ENCODE measurements around the gene CCDC154. TPM values are rescaled to one million over a fixed set of nuclear protein-coding genes. Genes with fewer than 3 reads are reported as not detected.

The CCDC154 gene
- total RNA-seq, 6 donors from 2014 or later, result 0.30 to 5.4 (median 2.9) TPM; not detected in 1

DNA sequence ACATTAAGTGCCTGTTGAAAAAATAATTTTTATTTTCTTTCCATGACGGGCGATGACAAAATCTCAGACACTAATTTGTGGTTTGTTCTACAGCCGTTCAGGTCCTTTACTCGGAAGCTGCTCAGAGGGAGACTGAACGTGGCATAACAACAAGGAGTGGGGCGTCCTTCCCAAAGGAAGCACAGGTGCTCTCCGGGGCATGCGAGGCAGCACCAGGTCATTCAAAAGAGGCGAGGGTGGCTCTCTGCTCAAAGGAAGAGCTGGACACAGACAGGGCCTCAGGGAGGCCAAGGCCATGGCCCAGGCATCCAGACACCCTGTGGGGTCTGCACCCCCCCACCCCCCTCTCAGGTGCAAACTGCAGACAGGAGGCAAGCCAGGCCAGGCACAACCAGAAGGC is 46.0 kb downstream of the CCDC154 start:
- Histone ChIP-seq H3K9me3 (no peaks in the 10 kb centered on the region), H3K4me1 (no peaks in the 10 kb centered on the region), H3K4me3 (no peak overlapping the region), H3K36me3 (peaks cover 40 to 87% (median 71%) of the 10 kb centered on the region in 4 donors), H3K27ac (no peak overlapping the region), H3K27me3 (no peaks in the 10 kb centered on the region)
- TF ChIP-seq EP300 (IDR thresholded peaks at IDR 0.05) (no peak), POLR2AphosphoS5 (IDR thresholded peaks at IDR 0.05) (no peak), POLR2A (IDR thresholded peaks at IDR 0.05) (no peak)
- TF ChIP-seq, protein P1, sequence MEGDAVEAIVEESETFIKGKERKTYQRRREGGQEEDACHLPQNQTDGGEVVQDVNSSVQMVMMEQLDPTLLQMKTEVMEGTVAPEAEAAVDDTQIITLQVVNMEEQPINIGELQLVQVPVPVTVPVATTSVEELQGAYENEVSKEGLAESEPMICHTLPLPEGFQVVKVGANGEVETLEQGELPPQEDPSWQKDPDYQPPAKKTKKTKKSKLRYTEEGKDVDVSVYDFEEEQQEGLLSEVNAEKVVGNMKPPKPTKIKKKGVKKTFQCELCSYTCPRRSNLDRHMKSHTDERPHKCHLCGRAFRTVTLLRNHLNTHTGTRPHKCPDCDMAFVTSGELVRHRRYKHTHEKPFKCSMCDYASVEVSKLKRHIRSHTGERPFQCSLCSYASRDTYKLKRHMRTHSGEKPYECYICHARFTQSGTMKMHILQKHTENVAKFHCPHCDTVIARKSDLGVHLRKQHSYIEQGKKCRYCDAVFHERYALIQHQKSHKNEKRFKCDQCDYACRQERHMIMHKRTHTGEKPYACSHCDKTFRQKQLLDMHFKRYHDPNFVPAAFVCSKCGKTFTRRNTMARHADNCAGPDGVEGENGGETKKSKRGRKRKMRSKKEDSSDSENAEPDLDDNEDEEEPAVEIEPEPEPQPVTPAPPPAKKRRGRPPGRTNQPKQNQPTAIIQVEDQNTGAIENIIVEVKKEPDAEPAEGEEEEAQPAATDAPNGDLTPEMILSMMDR (IDR thresholded peaks at IDR 0.05), result no peak
- ATAC-seq (ENCODE audit: low FRiP score in 2 of 2), result no peak
- no peak for DNase-seq
- 94 to 97% methylated on average over 9 of the region's 9 CpGs for WGBS, 2 donors

DNA sequence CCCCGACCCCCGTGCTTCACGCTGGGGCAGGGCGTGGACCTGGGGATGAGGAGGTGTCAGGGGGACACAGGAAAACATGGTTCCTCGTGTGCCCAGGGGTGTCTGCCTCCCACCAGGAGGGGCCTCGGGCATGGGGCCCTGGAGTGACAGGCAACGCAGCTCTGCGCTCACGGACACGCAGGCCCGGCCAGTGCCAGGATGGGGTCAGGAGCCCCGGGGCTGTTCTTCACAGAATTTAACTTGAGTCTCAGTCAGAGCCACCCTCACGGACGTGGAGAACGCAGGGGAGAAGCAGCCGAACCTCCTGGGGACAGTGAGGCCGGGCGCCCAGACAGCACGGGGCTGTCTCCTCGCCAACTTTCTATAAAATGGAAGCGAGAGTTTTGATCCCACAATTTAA is 46.6 kb downstream of the CCDC154 start:
- 92 to 93% methylated on average over 15 to 21 of the region's 21 CpGs for WGBS, 2 donors
- ATAC-seq (ENCODE audit: low FRiP score in 2 of 2), result no peak

DNA sequence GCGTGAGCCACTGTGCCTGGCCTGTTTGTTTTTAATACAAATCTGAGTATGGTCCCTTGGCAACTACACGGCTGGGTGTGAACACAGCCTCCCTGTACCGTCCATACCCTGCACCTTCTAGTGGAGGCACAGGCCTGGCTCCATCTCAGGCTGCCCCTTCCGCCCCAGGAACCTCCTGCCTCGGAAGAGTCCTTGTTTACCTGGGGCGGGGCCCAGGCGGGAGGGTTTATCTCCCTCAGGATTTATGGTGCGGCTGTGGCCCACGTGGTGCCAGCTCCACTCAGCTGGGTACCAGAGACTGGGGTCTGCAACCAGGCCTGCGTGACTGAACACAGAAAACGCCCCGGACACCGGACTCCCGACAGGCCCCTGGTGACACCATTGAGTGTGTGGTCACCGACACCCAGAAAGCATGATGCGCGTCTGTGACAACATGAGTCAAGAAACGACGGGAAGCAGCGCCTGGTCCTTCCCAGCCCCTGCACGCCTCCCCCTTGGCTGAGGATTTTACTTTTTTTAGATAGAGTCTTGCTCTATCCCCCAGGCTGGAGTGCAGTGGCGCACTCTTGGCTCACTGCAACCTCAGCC is 48.8 kb downstream of the CCDC154 start:
- no peak for DNase-seq
- TF ChIP-seq EP300 (IDR thresholded peaks at IDR 0.05), result no peak
- no peak for TF ChIP-seq POLR2A (IDR thresholded peaks at IDR 0.05)
- TF ChIP-seq, protein P1 (IDR thresholded peaks at IDR 0.05), result no peak
- no peak for TF ChIP-seq POLR2AphosphoS5 (IDR thresholded peaks at IDR 0.05)
- ATAC-seq (ENCODE audit: low FRiP score in 2 of 2), result no peak
- 89 to 94% methylated on average over 11 to 22 of the region's 22 CpGs for WGBS, 2 donors
- H3K4me3 ChIP-seq, result no peak overlapping the region
- no peaks in the 10 kb centered on the region for H3K9me3 ChIP-seq
- no peak overlapping the region for H3K27ac ChIP-seq
- peaks cover 26 to 87% (median 68%) of the 10 kb centered on the region in 4 donors for H3K36me3 ChIP-seq
- H3K27me3 ChIP-seq, result no peaks in the 10 kb centered on the region
- no peaks in the 10 kb centered on the region for H3K4me1 ChIP-seq

More for the DNA sequence above, 46.6 kb downstream of the CCDC154 start:
- H3K27me3 ChIP-seq, result no peaks in the 10 kb centered on the region
- H3K36me3 ChIP-seq, result peaks cover 39 to 87% (median 73%) of the 10 kb centered on the region in 4 donors
- no peaks in the 10 kb centered on the region for H3K4me1 ChIP-seq
- TF ChIP-seq EP300 (IDR thresholded peaks at IDR 0.05) (no peak), POLR2A (IDR thresholded peaks at IDR 0.05) (no peak), POLR2AphosphoS5 (IDR thresholded peaks at IDR 0.05) (no peak)
- TF ChIP-seq, protein P1 (IDR thresholded peaks at IDR 0.05), result no peak
- H3K27ac ChIP-seq, result no peak overlapping the region
- no peak for DNase-seq
- no peak overlapping the region for H3K4me3 ChIP-seq
- no peaks in the 10 kb centered on the region for H3K9me3 ChIP-seq

DNA sequence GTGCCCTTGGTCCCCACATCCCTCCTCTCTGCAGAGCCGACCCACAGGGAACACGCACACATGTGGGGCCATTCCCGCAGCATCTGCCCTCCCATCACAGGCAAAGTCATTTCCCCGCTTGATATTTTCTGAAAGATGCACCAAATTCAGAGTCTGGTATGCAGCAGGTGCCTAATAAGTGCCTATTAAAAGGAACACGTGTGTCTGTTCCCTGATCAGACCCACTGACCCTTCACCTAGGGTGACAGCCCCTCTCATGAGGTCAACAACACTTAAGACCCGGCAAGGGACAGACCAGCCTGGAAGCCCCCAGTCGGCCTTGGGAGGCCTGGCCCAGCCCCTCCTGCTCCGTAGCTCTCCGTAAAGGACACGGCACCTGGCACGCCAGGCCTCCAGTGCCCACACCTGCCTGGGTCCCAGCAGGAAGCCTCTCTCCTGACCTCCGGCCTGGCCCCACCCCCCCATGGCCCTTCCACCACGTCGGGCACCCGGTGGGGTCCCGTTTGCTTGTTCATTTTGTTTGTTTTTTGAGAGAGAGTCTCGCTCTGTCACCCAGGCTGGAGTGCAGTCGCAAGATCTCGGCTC is 49.9 kb downstream of the CCDC154 start:
- ATAC-seq (ENCODE audit: low FRiP score in 2 of 2) (peak in 1 of 2 donors; percentile 14), DNase-seq (no peak)
- H3K4me1 ChIP-seq, result no peaks in the 10 kb centered on the region
- WGBS, 2 donors, result 91 to 93% methylated on average over 12 to 19 of the region's 19 CpGs
- TF ChIP-seq POLR2AphosphoS5 (IDR thresholded peaks at IDR 0.05) (no peak), POLR2A (IDR thresholded peaks at IDR 0.05) (no peak), EP300 (IDR thresholded peaks at IDR 0.05) (no peak)
- TF ChIP-seq, protein P1 (IDR thresholded peaks at IDR 0.05), result no peak
- no peaks in the 10 kb centered on the region for H3K9me3 ChIP-seq
- H3K4me3 ChIP-seq, result no peak overlapping the region
- no peaks in the 10 kb centered on the region for H3K27me3 ChIP-seq
- H3K27ac ChIP-seq, result no peak overlapping the region
- peaks cover 29 to 87% (median 68%) of the 10 kb centered on the region in 4 donors for H3K36me3 ChIP-seq
